ENCODE data around the gene SLC22A2. TPM values are rescaled to one million over a fixed set of nuclear protein-coding genes. Genes with fewer than 3 reads are reported as not detected.

SLC22A2 gene
- total and polyA plus RNA-seq, 2 experiments from 2014 or later, result 0.94 to 1.1 TPM

- H3K4me3 ChIP-seq, result 0 out of 2 replicates have a peak overlapping the region, but pooled peaks have one; percentile 14
- peak; percentile 35 for DNase-seq (ENCODE audit: low spot score)
- no peaks in the 10 kb centered on the region for H4K20me1 ChIP-seq (replicated peaks; ENCODE audit: insufficient read depth)
- H3F3A ChIP-seq (replicated peaks; ENCODE audit: low read depth), result peaks cover 10% of the 10 kb centered on the region
- H3K4me1 Mint-ChIP-seq, result peaks cover 35% of the 10 kb centered on the region
- H3K36me3 Mint-ChIP-seq (ENCODE audit: low read depth), result peaks cover 27% of the 10 kb centered on the region
- TF ChIP-seq ZNF462 (CRISPR knock-in tag; IDR thresholded peaks at IDR 0.05) (no peak), NANOG (IDR thresholded peaks at IDR 0.05; ENCODE audit: borderline replicate concordance) (peak; percentile 69; the same call in 1 of the 2 replicates)
- H3K4me1 ChIP-seq (ENCODE audit: insufficient read depth), result peaks cover 30% of the 10 kb centered on the region
- peaks cover 5% of the 10 kb centered on the region; the same call in 1 of the 2 replicates for H3K36me3 ChIP-seq (ENCODE audit: insufficient read depth)
- H3K4me2 ChIP-seq, result peak overlapping the region; percentile 47
- peaks cover 34% of the 10 kb centered on the region for H3K9me3 Mint-ChIP-seq
- H2AFZ ChIP-seq, result no peak overlapping the region
- H3K27ac Mint-ChIP-seq, result peak overlapping the region; percentile 47; the same call in 1 of the 2 replicates
- H3K4me3 Mint-ChIP-seq, result peak overlapping the region; percentile 13; the same call in 1 of the 3 replicates
- no peaks in the 10 kb centered on the region for H3K27me3 ChIP-seq (ENCODE audit: insufficient read depth)
- no peaks in the 10 kb centered on the region for H3K79me2 ChIP-seq (replicated peaks; ENCODE audit: insufficient read depth)
- H3K27me3 Mint-ChIP-seq (ENCODE audit: insufficient read depth, low read depth, poor library complexity), result peaks cover 3% of the 10 kb centered on the region
- ATAC-seq, result peak; percentile 66
- peaks cover 19% of the 10 kb centered on the region for H3K9me2 ChIP-seq (ENCODE audit: insufficient read depth)
- H3K27ac ChIP-seq (ENCODE audit: low read depth), result peak overlapping the region; percentile 98
These were observed 18.5 kb downstream of the SLC22A2 start for GRCh38 chr6:160239929-160240690.

All from GM23338 (cell line).